Caco-2 (cell line): ENCODE data around the gene CD33. TPM values are rescaled to one million over a fixed set of nuclear protein-coding genes. Genes with fewer than 3 reads are reported as not detected.

Source experiments
- BruUV-seq: library from RNA; stranded (reverse); fragments of 400-500 nt; replicated peaks from 2 replicates; lab custom pipeline; 2021; lab: Mats Ljungman, UMichigan
- CTCF ChIA-PET: fragments of 300-600 bp; sonication (Branson Sonifier 250); formaldehyde crosslinking; loops from one replicate; lab custom pipeline; 2022; ENCODE audit warnings: antibody characterized with exemption; lab: Charles Lee
- POLR2A ChIA-PET: fragments of 300-600 bp; sonication (Branson Sonifier 250); formaldehyde crosslinking; loops from one replicate; lab custom pipeline; 2022; ENCODE audit warnings: antibody characterized with exemption; lab: Charles Lee
- DNase-seq, 2 experiments: peaks; one replicate each; pipeline versions ENCODE4 v3.0.0 to v3.0.0-alpha.2; 2020 to 2022
- H3K27me3 ChIP-seq: replicated peaks from 2 replicates; pipeline ENCODE4 v1.6.0; 2011; ENCODE audit warnings: low read length; ENCODE audit not compliant: control insufficient read depth, insufficient read depth
- H3K36me3 ChIP-seq: 2 replicates; pipeline ENCODE4 v1.5.1; 2011; ENCODE audit warnings: low read length; ENCODE audit not compliant: control insufficient read depth, insufficient read depth
- H3K4me1 ChIP-seq: fragments of 250-450 bp; sonication (Bioruptor Pico); 2 replicates; pipeline ENCODE4 v1.5.1; 2020; ENCODE audit warnings: mild to moderate bottlenecking
- H3K4me3 ChIP-seq: 2 replicates; pipeline ENCODE4 v1.5.1; 2011; ENCODE audit warnings: low read depth, mild to moderate bottlenecking, control low read depth, low read length
- H3K9me3 ChIP-seq: fragments of 250-450 bp; sonication (Bioruptor Pico); 2 replicates; pipeline ENCODE4 v1.5.1; 2020; ENCODE audit warnings: mild to moderate bottlenecking, moderate library complexity
- H3K27ac Mint-ChIP-seq: one replicate; pipeline ENCODE4 v1.8.0; 2022; ENCODE audit warnings: mixed read lengths; ENCODE audit not compliant: unreplicated experiment
- H3K27me3 Mint-ChIP-seq: one replicate; pipeline ENCODE4 v1.8.0; 2022; ENCODE audit warnings: mixed read lengths; ENCODE audit not compliant: insufficient read depth, unreplicated experiment
- H3K36me3 Mint-ChIP-seq: one replicate; pipeline ENCODE4 v1.8.0; 2022; ENCODE audit warnings: mild to moderate bottlenecking, mixed read lengths; ENCODE audit not compliant: insufficient read depth, unreplicated experiment
- H3K4me1 Mint-ChIP-seq: one replicate; pipeline ENCODE4 v1.8.0; 2022; ENCODE audit warnings: low read depth, mixed read lengths; ENCODE audit not compliant: unreplicated experiment
- H3K4me3 Mint-ChIP-seq: one replicate; pipeline ENCODE4 v1.8.0; 2022; ENCODE audit warnings: mild to moderate bottlenecking, moderate library complexity, mixed read lengths; ENCODE audit not compliant: unreplicated experiment
- H3K9me3 Mint-ChIP-seq: one replicate; pipeline ENCODE4 v1.8.0; 2022; ENCODE audit warnings: mixed read lengths; ENCODE audit not compliant: unreplicated experiment
- CTCF ChIP-seq, 2 experiments: fragments of 200-600 bp in 1 of 2; IDR thresholded peaks; 1 replicate in 1 of 2; 2 replicates in 1 of 2; pipeline versions ENCODE4 v1.5.1 to v1.8.0; 2011 to 2022; ENCODE audit warnings: antibody characterized with exemption in 1 of 2, control low read depth in 1 of 2, inconsistent platforms in 1 of 2, low read depth in 1 of 2, low read length in 1 of 2, mild to moderate bottlenecking in 1 of 2, moderate library complexity in 1 of 2; ENCODE audit not compliant: insufficient read depth in 1 of 2, severe bottlenecking in 1 of 2, unreplicated experiment in 1 of 2
- intact Hi-C: fragments of 100-400 bp; cut with micrococcal nuclease; formaldehyde crosslinking; loops from one replicate; pipeline ENCODE4 v1.10.0; 2022; ENCODE audit not compliant: unreplicated experiment
- total RNA-seq: library from RNA; stranded (reverse); gene quantifications from 2 replicates; pipeline ENCODE4 v1.2.3, GENCODE V29; 2022

The CD33 gene
- total RNA-seq, 1 experiment from 2014 or later: not detected

GRCh38 chr19:51246164-51246552, 21.3 kb downstream of the CD33 start:
- Mint-ChIP-seq H3K27me3 (peaks cover 5% of the 10 kb centered on the region), H3K9me3 (peaks cover 9% of the 10 kb centered on the region), H3K4me3 (no peak overlapping the region), H3K27ac (no peak overlapping the region), H3K4me1 (no peaks in the 10 kb centered on the region), H3K36me3 (no peaks in the 10 kb centered on the region)
- DNase-seq: no peak
- H3K27me3 ChIP-seq: no peaks in the 10 kb centered on the region
- intact Hi-C loops: no loop called here
- POLR2A ChIA-PET: no interaction called here
- no peak for TF ChIP-seq CTCF (IDR thresholded peaks at IDR 0.05; ENCODE audit: insufficient read depth in 1 of 2, low read depth in 1 of 2, low read length in 1 of 2, severe bottlenecking in 1 of 2, unreplicated experiment in 1 of 2)
- CTCF ChIA-PET: no interaction called here
- H3K4me3 ChIP-seq: no peak overlapping the region
- H3K9me3 ChIP-seq: no peaks in the 10 kb centered on the region
- no peaks in the 10 kb centered on the region for H3K4me1 ChIP-seq
- no TSS peak for BruUV-seq
- no peaks in the 10 kb centered on the region for H3K36me3 ChIP-seq

GRCh38 chr19:51247972-51248590, 23.2 kb downstream of the CD33 start:
- intact Hi-C loops: no loop called here
- H3K27ac Mint-ChIP-seq: no peak overlapping the region
- ChIA-PET CTCF (no interaction called here), POLR2A (no interaction called here)
- H3K9me3 Mint-ChIP-seq: peaks cover 9% of the 10 kb centered on the region
- no peaks in the 10 kb centered on the region for H3K4me1 Mint-ChIP-seq
- TF ChIP-seq CTCF (IDR thresholded peaks at IDR 0.05; ENCODE audit: insufficient read depth in 1 of 2, low read depth in 1 of 2, low read length in 1 of 2, severe bottlenecking in 1 of 2, unreplicated experiment in 1 of 2): no peak
- H3K27me3 ChIP-seq: no peaks in the 10 kb centered on the region
- H3K27me3 Mint-ChIP-seq: peaks cover 8% of the 10 kb centered on the region
- H3K9me3 ChIP-seq: no peaks in the 10 kb centered on the region
- no TSS peak for BruUV-seq
- H3K36me3 Mint-ChIP-seq: no peaks in the 10 kb centered on the region
- H3K4me3 Mint-ChIP-seq: no peak overlapping the region
- DNase-seq: no peak
- no peaks in the 10 kb centered on the region for H3K4me1 ChIP-seq
- H3K4me3 ChIP-seq: no peak overlapping the region
- no peaks in the 10 kb centered on the region for H3K36me3 ChIP-seq

DNA sequence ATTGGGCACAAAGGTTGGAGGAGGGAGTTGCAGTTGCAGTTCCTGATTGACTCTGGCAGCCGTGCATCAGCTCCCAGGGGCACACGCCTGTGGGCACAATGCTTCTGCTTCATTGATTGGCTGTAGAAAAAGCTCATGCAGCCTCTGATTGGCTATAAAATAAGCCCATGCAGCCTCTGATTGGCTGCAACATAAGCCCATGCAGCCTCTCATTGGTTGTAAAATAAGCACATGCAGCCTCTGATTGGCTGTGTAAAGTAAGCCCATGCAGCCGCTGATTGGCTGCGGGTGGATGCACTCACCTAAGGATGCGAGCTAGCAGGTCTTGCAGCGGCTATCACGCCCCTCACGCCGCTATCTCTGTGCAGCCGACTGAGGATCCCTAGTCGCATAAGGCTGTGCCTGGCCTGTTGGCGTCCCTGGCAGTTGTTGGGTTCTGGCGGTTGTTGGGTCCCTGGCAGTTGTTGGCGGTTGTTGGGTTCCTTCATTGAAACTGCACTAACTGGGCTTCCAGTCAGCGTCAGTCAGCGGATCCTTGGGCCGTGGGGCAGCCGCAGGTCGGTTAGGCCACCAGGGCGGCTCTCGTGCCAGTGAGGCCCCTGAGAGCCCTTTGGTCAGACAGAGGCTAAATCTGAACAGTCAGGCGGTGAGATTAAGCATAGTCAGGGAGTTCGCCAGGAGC, 26.0 kb downstream of the CD33 start, which contains the start of gene SIGLECL1:
Gene SIGLECL1 (plus strand): TSS at position 295 of the 682 bp plus-strand sequence. CDS start 12,993 bp downstream, outside the sequence.
- peaks cover 9% of the 10 kb centered on the region for H3K9me3 Mint-ChIP-seq
- Histone ChIP-seq H3K9me3 (peaks cover 4% of the 10 kb centered on the region; the same call in 1 of the 2 replicates), H3K36me3 (no peaks in the 10 kb centered on the region), H3K27me3 (no peaks in the 10 kb centered on the region), H3K4me1 (no peaks in the 10 kb centered on the region), H3K4me3 (no peak within 1 kb of the TSS)
- intact Hi-C loops: no loop called here
- no peak for TF ChIP-seq CTCF (IDR thresholded peaks at IDR 0.05; ENCODE audit: insufficient read depth in 1 of 2, low read depth in 1 of 2, low read length in 1 of 2, severe bottlenecking in 1 of 2, unreplicated experiment in 1 of 2)
- peaks cover 6% of the 10 kb centered on the region for H3K27me3 Mint-ChIP-seq
- POLR2A ChIA-PET: no interaction called here
- no peaks in the 10 kb centered on the region for H3K4me1 Mint-ChIP-seq
- H3K27ac Mint-ChIP-seq: no peak within 1 kb of the TSS
- DNase-seq: no peak
- no TSS peak for BruUV-seq
- CTCF ChIA-PET: no interaction called here
- no peak within 1 kb of the TSS for H3K4me3 Mint-ChIP-seq
- H3K36me3 Mint-ChIP-seq: no peaks in the 10 kb centered on the region
